ENCODE results near the gene CREBBP. TPM values are rescaled to one million over a fixed set of nuclear protein-coding genes. Genes with fewer than 3 reads are reported as not detected.
"Not testable (repeated sequence)": the region's sequence is repeated elsewhere in the genome, so short reads cannot be mapped to it uniquely, and the experiment has no call there.

CREBBP gene
- 100 to 1,000 TPM in 3 of 6 donors, 10 to 100 TPM in 3; 54.1 to 175 (median 99.2) TPM for total RNA-seq

GRCh38 chr16:3880623-3881498 is at the start of gene CREBBP:
Gene CREBBP, minus strand, starts transcription at chr16:3880713. Its CDS starts 797 bp downstream, at chr16:3879916.
- 10 to 22% methylated on average over 24 to 63 of the region's 96 CpGs for WGBS, 2 donors

GRCh38 chr16:3927147-3927546 is 46.6 kb upstream of the CREBBP start:
- H3K27me3 ChIP-seq; ATAC-seq (ENCODE audit: low FRiP score in 2 of 2); H3K4me1 ChIP-seq; H3K36me3 ChIP-seq; DNase-seq; H3K9me3 ChIP-seq; H3K4me3 ChIP-seq; H3K27ac ChIP-seq: not testable (repeated sequence)
- 94 to 98% methylated on average over 2 of the region's 2 CpGs for WGBS, 2 donors

More at GRCh38 chr16:3880623-3881498, at the start of gene CREBBP:
- TF ChIP-seq POLR2AphosphoS5 (IDR thresholded peaks at IDR 0.05) (peak; percentile 68 to 70), EP300 (IDR thresholded peaks at IDR 0.05) (no peak), POLR2A (IDR thresholded peaks at IDR 0.05) (peak in 3 of 4 donors; percentile 63 to 82 (median 70))
- TF ChIP-seq, protein P1, sequence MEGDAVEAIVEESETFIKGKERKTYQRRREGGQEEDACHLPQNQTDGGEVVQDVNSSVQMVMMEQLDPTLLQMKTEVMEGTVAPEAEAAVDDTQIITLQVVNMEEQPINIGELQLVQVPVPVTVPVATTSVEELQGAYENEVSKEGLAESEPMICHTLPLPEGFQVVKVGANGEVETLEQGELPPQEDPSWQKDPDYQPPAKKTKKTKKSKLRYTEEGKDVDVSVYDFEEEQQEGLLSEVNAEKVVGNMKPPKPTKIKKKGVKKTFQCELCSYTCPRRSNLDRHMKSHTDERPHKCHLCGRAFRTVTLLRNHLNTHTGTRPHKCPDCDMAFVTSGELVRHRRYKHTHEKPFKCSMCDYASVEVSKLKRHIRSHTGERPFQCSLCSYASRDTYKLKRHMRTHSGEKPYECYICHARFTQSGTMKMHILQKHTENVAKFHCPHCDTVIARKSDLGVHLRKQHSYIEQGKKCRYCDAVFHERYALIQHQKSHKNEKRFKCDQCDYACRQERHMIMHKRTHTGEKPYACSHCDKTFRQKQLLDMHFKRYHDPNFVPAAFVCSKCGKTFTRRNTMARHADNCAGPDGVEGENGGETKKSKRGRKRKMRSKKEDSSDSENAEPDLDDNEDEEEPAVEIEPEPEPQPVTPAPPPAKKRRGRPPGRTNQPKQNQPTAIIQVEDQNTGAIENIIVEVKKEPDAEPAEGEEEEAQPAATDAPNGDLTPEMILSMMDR (IDR thresholded peaks at IDR 0.05): peak in 2 of 6 experiments; percentile 13 to 19
- no peaks in the 10 kb centered on the region for H3K27me3 ChIP-seq
- peak; percentile 93 to 97 for ATAC-seq (ENCODE audit: low FRiP score in 2 of 2)
- H3K4me1 ChIP-seq: peaks cover 27 to 42% (median 33%) of the 10 kb centered on the region in 4 donors
- H3K36me3 ChIP-seq: no peaks in the 10 kb centered on the region
- no peaks in the 10 kb centered on the region for H3K9me3 ChIP-seq
- peak within 1 kb of the TSS; percentile 84 to 97 (median 88) for H3K27ac ChIP-seq
- H3K4me3 ChIP-seq: peak within 1 kb of the TSS; percentile 56 to 98 (median 83)
- peak; percentile 89 to 97 for DNase-seq

DNA sequence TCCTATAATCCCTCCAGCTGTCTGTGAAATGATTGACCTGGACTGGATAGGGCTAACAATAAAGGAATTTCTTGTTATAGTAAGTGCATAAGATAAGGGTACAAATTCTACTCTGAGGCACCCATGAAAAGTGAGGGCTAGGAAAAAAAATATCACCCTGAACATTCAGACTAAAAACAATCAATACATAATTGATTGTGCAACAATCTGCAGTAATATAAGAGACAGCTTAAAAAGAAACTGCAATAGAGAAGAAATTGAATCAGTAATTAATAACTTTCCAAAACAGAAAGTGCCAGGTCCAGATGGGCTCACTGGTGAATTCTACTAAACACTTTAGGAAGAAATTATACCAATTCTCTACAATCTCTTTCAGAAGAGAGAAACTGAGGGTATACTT is 44.2 kb upstream of the CREBBP start:
- Histone ChIP-seq H3K27me3 (no peaks in the 10 kb centered on the region), H3K36me3 (no peaks in the 10 kb centered on the region), H3K9me3 (peaks cover 0 to under 1% (median 0%) of the 10 kb centered on the region in 4 donors), H3K27ac (no peak overlapping the region), H3K4me3 (no peak overlapping the region), H3K4me1 (no peaks in the 10 kb centered on the region)
- no peak for ATAC-seq (ENCODE audit: low FRiP score in 2 of 2)
- DNase-seq: no peak
- no peak for TF ChIP-seq POLR2AphosphoS5 (IDR thresholded peaks at IDR 0.05)
- no peak for TF ChIP-seq POLR2A (IDR thresholded peaks at IDR 0.05)
- no peak for TF ChIP-seq EP300 (IDR thresholded peaks at IDR 0.05)
- TF ChIP-seq, protein P1 (IDR thresholded peaks at IDR 0.05): no peak

GRCh38 chr16:3922241-3922640 is 41.7 kb upstream of the CREBBP start:
- peaks cover 0 to 8% (median 2%) of the 10 kb centered on the region in 4 donors for H3K9me3 ChIP-seq

GRCh38 chr16:3920206-3920605 is 39.7 kb upstream of the CREBBP start:
- no peaks in the 10 kb centered on the region for H3K27me3 ChIP-seq
- no peaks in the 10 kb centered on the region for H3K4me1 ChIP-seq
- DNase-seq: peak in 1 of 2 donors; percentile 46
- WGBS, 2 donors: 82 to 89% methylated on average over 6 to 8 of the region's 8 CpGs
- TF ChIP-seq POLR2AphosphoS5 (IDR thresholded peaks at IDR 0.05): no peak
- H3K36me3 ChIP-seq: no peaks in the 10 kb centered on the region
- ATAC-seq (ENCODE audit: low FRiP score in 2 of 2): peak in 1 of 2 donors; percentile 61
- H3K4me3 ChIP-seq: no peak overlapping the region
- no peak overlapping the region for H3K27ac ChIP-seq
- H3K9me3 ChIP-seq: peaks cover 0 to 8% (median 2%) of the 10 kb centered on the region in 4 donors

More at GRCh38 chr16:3922241-3922640, 41.7 kb upstream of the CREBBP start:
- H3K36me3 ChIP-seq: no peaks in the 10 kb centered on the region
- no peak overlapping the region for H3K27ac ChIP-seq
- H3K4me1 ChIP-seq: no peaks in the 10 kb centered on the region
- no peak for DNase-seq
- no peak for ATAC-seq (ENCODE audit: low FRiP score in 2 of 2)
- TF ChIP-seq EP300 (IDR thresholded peaks at IDR 0.05) (no peak), POLR2AphosphoS5 (IDR thresholded peaks at IDR 0.05) (no peak), POLR2A (IDR thresholded peaks at IDR 0.05) (no peak)
- TF ChIP-seq, protein P1 (IDR thresholded peaks at IDR 0.05): no peak
- 64 to 75% methylated on average over 12 to 13 of the region's 13 CpGs for WGBS, 2 donors
- H3K4me3 ChIP-seq: no peak overlapping the region
- H3K27me3 ChIP-seq: no peaks in the 10 kb centered on the region

Measured in upper lobe of left lung (tissue), 6 donors.